DND-41 (cell line): ENCODE results near the gene MINPP1.

Experiments used
- ATAC-seq: fragments of 200-7000 bp; cut with Tn5 transposase; 3 replicates; pipeline ENCODE4 v1.9.1; 2021; ENCODE audit warnings: low read depth; ENCODE audit not compliant: insufficient read depth
- DNase-seq: peaks from one replicate; pipeline ENCODE4 v3.0.0-alpha.2; 2020
- H2AFZ ChIP-seq: 2 replicates; pipeline ENCODE4 v1.6.0; 2012; ENCODE audit warnings: low read depth, low read length
- H3K27ac ChIP-seq: 2 replicates; pipeline ENCODE4 v1.5.1; 2012; ENCODE audit warnings: low read length, inconsistent platforms
- H3K27me3 ChIP-seq: fragments of 200-600 bp; sonication (generic); 2 replicates; pipeline ENCODE4 v1.6.0; 2012; ENCODE audit warnings: low read length, mild to moderate bottlenecking, inconsistent platforms; ENCODE audit not compliant: insufficient read depth, poor library complexity
- H3K36me3 ChIP-seq: 2 replicates; pipeline ENCODE4 v1.5.1; 2012; ENCODE audit warnings: low read length, inconsistent platforms; ENCODE audit not compliant: insufficient read depth
- H3K4me1 ChIP-seq: 2 replicates; pipeline ENCODE4 v1.5.1; 2012; ENCODE audit warnings: mild to moderate bottlenecking, low read length; ENCODE audit not compliant: insufficient read depth
- H3K4me2 ChIP-seq: 2 replicates; pipeline ENCODE4 v1.6.0; 2012; ENCODE audit warnings: mild to moderate bottlenecking, moderate library complexity, low read length, inconsistent platforms; ENCODE audit not compliant: insufficient read depth
- H3K4me3 ChIP-seq, 2 experiments: fragments of 200-600 bp in 1 of 2; shearing (Covaris generic) in 1 of 2; 2 replicates each; pipeline ENCODE4 v1.5.1; 2012 to 2016; ENCODE audit warnings: inconsistent platforms in 2 of 2, low read length in 2 of 2, mild to moderate bottlenecking in 2 of 2, low read depth in 1 of 2, moderate library complexity in 1 of 2
- H3K79me2 ChIP-seq: 2 replicates; pipeline ENCODE4 v1.6.0; 2012; ENCODE audit warnings: low read length, inconsistent platforms; ENCODE audit not compliant: insufficient read depth
- H3K9ac ChIP-seq: 2 replicates; pipeline ENCODE4 v1.6.0; 2012; ENCODE audit warnings: low read depth, mild to moderate bottlenecking, inconsistent platforms, low read length, moderate library complexity
- H3K9me3 ChIP-seq: 2 replicates; pipeline ENCODE4 v1.5.1; 2012; ENCODE audit warnings: low read length, moderate library complexity, mild to moderate bottlenecking, inconsistent platforms; ENCODE audit not compliant: insufficient read depth, severe bottlenecking
- H4K20me1 ChIP-seq: 2 replicates; pipeline ENCODE4 v1.6.0; 2012; ENCODE audit warnings: low read length; ENCODE audit not compliant: insufficient read depth
- CTCF ChIP-seq: IDR thresholded peaks from 2 replicates; pipeline ENCODE4 v1.5.1; 2012; ENCODE audit warnings: borderline replicate concordance, low read length, moderate library complexity, mild to moderate bottlenecking; ENCODE audit not compliant: poor library complexity, severe bottlenecking; ENCODE audit errors: extremely low read depth
- EZH2 ChIP-seq: IDR thresholded peaks from 3 replicates; pipeline ENCODE4 v1.6.1; 2012; ENCODE audit warnings: borderline replicate concordance, low read depth, mild to moderate bottlenecking, moderate library complexity, low read length, inconsistent platforms; ENCODE audit not compliant: severe bottlenecking

Gene MINPP1

GRCh38 chr10:87523731-87524130 is 19.0 kb downstream of the MINPP1 start:
- ATAC-seq (no peak), DNase-seq (no peak)
- H3K9me3 ChIP-seq, result no peaks in the 10 kb centered on the region
- TF ChIP-seq CTCF (no peak), EZH2 (no peak)
- no peak overlapping the region for H3K27ac ChIP-seq
- H4K20me1 ChIP-seq, result no peaks in the 10 kb centered on the region
- H3K4me3 ChIP-seq, result no peak overlapping the region
- no peak overlapping the region for H2AFZ ChIP-seq
- H3K9ac ChIP-seq, result no peak overlapping the region
- no peaks in the 10 kb centered on the region for H3K4me1 ChIP-seq
- H3K79me2 ChIP-seq, result no peaks in the 10 kb centered on the region
- no peak overlapping the region for H3K4me2 ChIP-seq
- no peaks in the 10 kb centered on the region for H3K27me3 ChIP-seq
- no peaks in the 10 kb centered on the region; the same call in 1 of the 2 replicates for H3K36me3 ChIP-seq

- DNase-seq (no peak), ATAC-seq (no peak)
- H3K9me3 ChIP-seq, result no peaks in the 10 kb centered on the region
- no peaks in the 10 kb centered on the region; the same call in 1 of the 2 replicates for H3K36me3 ChIP-seq
- no peak overlapping the region for H3K27ac ChIP-seq
- H3K9ac ChIP-seq, result no peak overlapping the region
- TF ChIP-seq EZH2, result no peak
- no peak overlapping the region for H3K4me3 ChIP-seq
- H4K20me1 ChIP-seq, result no peaks in the 10 kb centered on the region
- no peaks in the 10 kb centered on the region for H3K79me2 ChIP-seq
- H2AFZ ChIP-seq, result no peak overlapping the region
- no peaks in the 10 kb centered on the region for H3K4me1 ChIP-seq
- no peak overlapping the region for H3K4me2 ChIP-seq
- H3K27me3 ChIP-seq, result no peaks in the 10 kb centered on the region
These were observed 19.6 kb downstream of the MINPP1 start for GRCh38 chr10:87524296-87524695.

GRCh38 chr10:87531908-87532622 is 27.4 kb downstream of the MINPP1 start:
- Histone ChIP-seq H3K4me3 (no peak overlapping the region), H3K27me3 (no peaks in the 10 kb centered on the region), H3K4me2 (no peak overlapping the region), H3K9ac (no peak overlapping the region), H3K27ac (no peak overlapping the region), H3K36me3 (no peaks in the 10 kb centered on the region), H3K9me3 (peaks cover 6% of the 10 kb centered on the region), H3K4me1 (no peaks in the 10 kb centered on the region), H2AFZ (no peak overlapping the region), H4K20me1 (no peaks in the 10 kb centered on the region), H3K79me2 (no peaks in the 10 kb centered on the region)
- TF ChIP-seq CTCF (no peak), EZH2 (no peak)
- DNase-seq (no peak), ATAC-seq (no peak)

DNA sequence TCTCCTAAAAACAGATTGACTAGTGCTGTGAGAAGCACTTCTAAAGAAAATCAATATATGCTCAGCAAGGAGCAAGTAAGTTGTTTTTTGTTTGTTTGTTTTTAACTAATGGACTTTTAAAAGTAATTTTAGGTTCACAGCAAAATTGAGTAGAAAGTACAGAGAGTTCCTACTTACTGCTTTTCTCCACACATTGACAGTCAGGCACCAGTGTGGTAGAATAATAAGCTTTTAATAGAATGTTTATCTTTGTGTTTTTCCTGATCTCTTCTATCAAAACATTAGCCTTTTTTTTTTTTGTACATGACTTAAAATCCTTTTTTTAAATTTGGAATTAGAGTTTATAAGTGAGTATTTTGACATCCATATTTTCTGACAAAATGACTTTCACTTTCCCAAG is 28.0 kb downstream of the MINPP1 start:
- Histone ChIP-seq H3K4me3 (no peak overlapping the region), H3K27ac (no peak overlapping the region), H3K9me3 (peaks cover 6% of the 10 kb centered on the region), H3K9ac (no peak overlapping the region), H3K4me1 (no peaks in the 10 kb centered on the region), H3K79me2 (no peaks in the 10 kb centered on the region), H3K36me3 (no peaks in the 10 kb centered on the region), H3K4me2 (no peak overlapping the region), H3K27me3 (no peaks in the 10 kb centered on the region), H2AFZ (no peak overlapping the region), H4K20me1 (no peaks in the 10 kb centered on the region)
- ATAC-seq (no peak), DNase-seq (no peak)
- TF ChIP-seq EZH2 (no peak), CTCF (no peak)
